OCI-LY3 (cell line): ENCODE data around the gene DDX6.
"Not testable (repeated sequence)": the region's sequence is repeated elsewhere in the genome, so short reads cannot be mapped to it uniquely, and the experiment has no call there.

Source experiments
- H2AFZ ChIP-seq: fragments of 200-600, 300-600 bp; shearing (Covaris generic); 2 replicates; pipeline ENCODE4 v1.6.0; 2014; ENCODE audit warnings: antibody characterized with exemption, low read depth, low read length
- H3K27ac ChIP-seq: fragments of 200-600, 300-600 bp; sonication (generic); 2 replicates; pipeline ENCODE4 v1.5.1; 2014; ENCODE audit warnings: mild to moderate bottlenecking, low read length, moderate library complexity, mixed read lengths
- H3K27me3 ChIP-seq: fragments of 200-600, 300-600 bp; sonication (generic); 2 replicates; pipeline ENCODE4 v1.6.1; 2014; ENCODE audit warnings: low read depth, low read length, mixed read lengths
- H3K36me3 ChIP-seq: fragments of 200-600, 300-600 bp; sonication (generic); replicated peaks from 2 replicates; pipeline ENCODE3; 2014; ENCODE audit warnings: low read depth, low read length, mixed read lengths
- H3K4me1 ChIP-seq: fragments of 300-600, 200-600 bp; sonication (generic); 2 replicates; pipeline ENCODE4 v1.6.1; 2014; ENCODE audit warnings: low read length, mixed read lengths
- H3K4me2 ChIP-seq: fragments of 200-600, 300-600 bp; sonication (generic); 2 replicates; pipeline ENCODE4 v1.6.1; 2014; ENCODE audit warnings: low read length, mixed read lengths
- H3K4me3 ChIP-seq: fragments of 300-600, 200-600 bp; sonication (generic); 2 replicates; pipeline ENCODE4 v1.5.1; 2014; ENCODE audit warnings: antibody characterized with exemption, mild to moderate bottlenecking, low read length, moderate library complexity
- H3K79me2 ChIP-seq: fragments of 300-600, 200-600 bp; shearing (Covaris generic); 2 replicates; pipeline ENCODE4 v1.6.1; 2014; ENCODE audit warnings: mild to moderate bottlenecking, low read length, mixed read lengths
- H3K9ac ChIP-seq: fragments of 300-600, 200-600 bp; shearing (Covaris generic); 2 replicates; pipeline ENCODE4 v1.6.0; 2014; ENCODE audit warnings: mild to moderate bottlenecking, low read length, moderate library complexity
- H3K9me3 ChIP-seq: fragments of 200-600, 300-600 bp; shearing (Covaris generic); 2 replicates; pipeline ENCODE4 v1.6.1; 2014; ENCODE audit warnings: low read length, mixed read lengths; ENCODE audit not compliant: insufficient read depth
- H4K20me1 ChIP-seq: fragments of 200-600, 300-600 bp; sonication (generic); 2 replicates; pipeline ENCODE4 v1.6.1; 2016; ENCODE audit warnings: low read length, mixed read lengths; ENCODE audit not compliant: insufficient read depth
- CTCF ChIP-seq: fragments of 200-600, 300-600 bp; sonication (generic); IDR thresholded peaks from 2 replicates; pipeline ENCODE4 v1.5.1; 2014; ENCODE audit warnings: antibody characterized with exemption, low read length, low read depth
- EZH2phosphoT487 ChIP-seq: fragments of 200-600 bp; shearing (Covaris generic); IDR thresholded peaks from 2 replicates; pipeline ENCODE4 v1.6.1; 2018; ENCODE audit warnings: antibody characterized with exemption, mixed run types, low read depth

Gene DDX6

DNA sequence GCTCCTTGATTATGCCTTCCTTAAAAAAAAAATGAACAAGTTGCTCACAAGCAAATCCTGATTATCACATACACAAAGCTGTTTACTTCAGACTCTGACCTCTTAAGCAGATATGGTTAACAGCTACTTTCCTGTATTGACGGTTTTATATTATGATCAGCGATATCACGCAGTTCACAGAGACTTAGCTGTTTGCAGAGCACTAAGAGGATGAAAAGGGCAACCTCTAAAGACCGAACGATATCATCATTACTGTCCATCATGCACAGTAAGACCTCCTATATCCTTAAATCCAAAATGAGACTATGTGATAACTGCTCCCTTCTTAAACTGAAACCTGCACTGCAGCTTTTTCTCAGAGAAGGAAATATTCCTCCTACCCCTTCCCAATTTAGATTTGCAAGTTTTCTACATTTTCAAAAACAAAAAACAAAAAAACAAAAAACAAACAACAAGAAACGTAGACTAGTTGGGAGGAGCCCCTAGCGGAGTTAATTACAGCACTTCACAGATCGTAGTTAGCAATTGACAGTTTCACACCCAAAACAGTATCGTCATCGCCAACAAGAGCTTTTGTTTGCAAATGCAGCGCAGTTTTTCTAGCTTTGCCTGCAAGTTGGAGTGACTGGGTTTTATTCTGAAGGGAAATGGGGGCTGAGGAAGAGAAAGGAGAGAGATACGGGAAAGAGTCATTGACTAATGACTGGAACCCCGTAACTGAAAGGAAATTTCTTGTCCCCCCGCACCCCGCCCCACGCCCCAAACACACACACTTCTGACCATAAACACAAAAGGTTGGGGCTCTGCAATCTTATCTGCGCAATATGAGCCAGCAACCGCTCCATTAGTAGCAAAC is 1.2 kb downstream of the DDX6 start:
- no peak overlapping the region for H2AFZ ChIP-seq
- peak overlapping the region; percentile 82 for H3K4me2 ChIP-seq
- TF ChIP-seq EZH2phosphoT487 (no peak), CTCF (no peak)
- peak overlapping the region; percentile 82 for H3K4me3 ChIP-seq
- no peaks in the 10 kb centered on the region for H3K27me3 ChIP-seq
- H3K36me3 ChIP-seq, result peaks cover 15% of the 10 kb centered on the region
- peaks cover 40% of the 10 kb centered on the region for H3K4me1 ChIP-seq
- H3K9ac ChIP-seq, result peak overlapping the region; percentile 99
- peaks cover 80% of the 10 kb centered on the region for H3K79me2 ChIP-seq
- peaks cover 52% of the 10 kb centered on the region for H4K20me1 ChIP-seq
- no peaks in the 10 kb centered on the region for H3K9me3 ChIP-seq
- peak overlapping the region; percentile 92 for H3K27ac ChIP-seq

DNA sequence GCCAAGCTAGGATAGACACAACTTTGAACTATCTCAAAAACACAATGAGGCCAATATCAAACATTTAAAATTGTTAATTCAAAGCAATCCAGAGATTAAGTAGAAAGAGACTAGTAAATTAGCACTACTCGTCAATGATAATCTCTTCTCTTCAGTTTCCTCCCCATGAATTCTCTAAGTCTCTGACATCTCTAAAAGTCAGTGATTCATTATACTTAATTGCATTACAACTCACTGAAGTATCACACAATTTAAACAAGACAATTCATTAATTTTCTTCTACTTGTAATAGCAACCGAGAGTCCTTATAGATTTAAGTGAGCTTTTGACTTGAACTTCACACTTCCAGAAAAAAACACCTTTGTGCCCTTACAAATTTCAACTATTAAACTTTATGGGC is 4.3 kb downstream of the DDX6 start:
- Histone ChIP-seq H3K4me1 (peaks cover 33% of the 10 kb centered on the region), H3K9me3 (no peaks in the 10 kb centered on the region), H3K36me3 (peaks cover 28% of the 10 kb centered on the region), H4K20me1 (peaks cover 79% of the 10 kb centered on the region), H3K4me3 (peak overlapping the region; percentile 47), H3K27me3 (no peaks in the 10 kb centered on the region), H3K9ac (peak overlapping the region; percentile 19; the same call in 1 of the 2 replicates), H3K79me2 (peaks cover 97% of the 10 kb centered on the region), H3K27ac (peak overlapping the region; percentile 46; the same call in 1 of the 2 replicates), H2AFZ (no peak overlapping the region), H3K4me2 (peak overlapping the region; percentile 68)
- TF ChIP-seq EZH2phosphoT487 (no peak), CTCF (no peak)

- peak overlapping the region; percentile 46 for H3K27ac ChIP-seq
- peak overlapping the region; percentile 68 for H3K4me2 ChIP-seq
- peaks cover 100% of the 10 kb centered on the region for H3K79me2 ChIP-seq
- peaks cover 91% of the 10 kb centered on the region for H4K20me1 ChIP-seq
- H3K9ac ChIP-seq, result 0 out of 2 replicates have a peak overlapping the region, but pooled peaks have one; percentile 1
- no peaks in the 10 kb centered on the region for H3K27me3 ChIP-seq
- peaks cover 34% of the 10 kb centered on the region for H3K36me3 ChIP-seq
- H2AFZ ChIP-seq, result no peak overlapping the region
- H3K9me3 ChIP-seq, result no peaks in the 10 kb centered on the region
- H3K4me3 ChIP-seq, result peak overlapping the region; percentile 47
- TF ChIP-seq EZH2phosphoT487 (no peak), CTCF (no peak)
- peaks cover 33% of the 10 kb centered on the region for H3K4me1 ChIP-seq
Measured at GRCh38 chr11:118785362-118785761, 5.6 kb downstream of the DDX6 start.

- H3K4me1 ChIP-seq, result peaks cover 33% of the 10 kb centered on the region
- H3K4me2 ChIP-seq, result no peak overlapping the region
- peaks cover 90% of the 10 kb centered on the region for H4K20me1 ChIP-seq
- H3K9ac ChIP-seq, result no peak overlapping the region
- H3K36me3 ChIP-seq, result peaks cover 39% of the 10 kb centered on the region
- H2AFZ ChIP-seq, result no peak overlapping the region
- H3K27ac ChIP-seq, result no peak overlapping the region
- TF ChIP-seq EZH2phosphoT487, result no peak
- TF ChIP-seq CTCF, result no peak
- H3K79me2 ChIP-seq, result peaks cover 99% of the 10 kb centered on the region
- H3K9me3 ChIP-seq, result no peaks in the 10 kb centered on the region
- H3K4me3 ChIP-seq, result no peak overlapping the region
- no peaks in the 10 kb centered on the region for H3K27me3 ChIP-seq
Measured at GRCh38 chr11:118783724-118784495, 7.1 kb downstream of the DDX6 start.

DNA sequence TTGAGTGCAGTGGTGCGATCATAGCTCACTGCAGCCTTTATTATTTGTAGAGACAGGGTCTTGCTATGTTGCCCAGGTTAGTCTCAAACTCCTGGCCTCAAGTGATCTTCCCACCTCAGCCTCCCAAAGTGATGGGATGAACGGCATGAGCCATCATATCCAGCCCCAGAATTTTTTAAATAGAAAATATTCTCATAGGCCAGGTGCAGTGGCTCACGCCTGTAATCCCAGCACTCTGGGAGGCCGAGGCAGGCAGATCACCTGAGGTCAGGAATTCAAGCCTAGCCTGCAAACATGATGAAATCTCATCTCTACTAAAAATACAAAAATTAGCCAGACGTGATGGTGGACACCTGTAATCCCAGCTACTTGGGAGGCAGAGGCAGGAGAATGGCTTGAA is 7.6 kb downstream of the DDX6 start:
- H3K79me2 ChIP-seq, result peaks cover 99% of the 10 kb centered on the region
- peaks cover 90% of the 10 kb centered on the region for H4K20me1 ChIP-seq

More for the DNA sequence above, 7.6 kb downstream of the DDX6 start:
- not testable (repeated sequence) for H3K27me3 ChIP-seq, H3K9ac ChIP-seq, H3K4me3 ChIP-seq, H3K27ac ChIP-seq, H2AFZ ChIP-seq, H3K9me3 ChIP-seq, H3K4me2 ChIP-seq
- Histone ChIP-seq H3K36me3 (peaks cover 44% of the 10 kb centered on the region), H3K4me1 (peaks cover 29% of the 10 kb centered on the region)
